Smooth muscle cell (in vitro differentiated cells): ENCODE data around the gene OGFOD3. TPM values are rescaled to one million over a fixed set of nuclear protein-coding genes. Genes with fewer than 3 reads are reported as not detected.

Experiments
- DNase-seq: peaks from one replicate; lab custom pipeline; 2025; ENCODE audit not compliant: unreplicated experiment; lab: John Stamatoyannopoulos, UW
- H2AFZ ChIP-seq: fragments of 200-600 bp; sonication (generic); 2 replicates; pipeline ENCODE4 v1.6.0; 2016; ENCODE audit warnings: antibody characterized with exemption, low read depth, mild to moderate bottlenecking
- H3F3A ChIP-seq: fragments of 200-600 bp; sonication (generic); 2 replicates; pipeline ENCODE4 v1.6.0; 2017; ENCODE audit warnings: antibody characterized with exemption, low read depth
- H3K27ac ChIP-seq: fragments of 200-600 bp; sonication (generic); 2 replicates; pipeline ENCODE4 v1.5.1; 2016; ENCODE audit warnings: low read depth, mild to moderate bottlenecking
- H3K27me3 ChIP-seq: fragments of 200-600 bp; sonication (generic); 2 replicates; pipeline ENCODE4 v1.6.1; 2016; ENCODE audit warnings: low read depth, mild to moderate bottlenecking
- H3K36me3 ChIP-seq: fragments of 200-600 bp; sonication (generic); 2 replicates; pipeline ENCODE4 v1.5.1; 2016; ENCODE audit warnings: low read depth
- H3K4me1 ChIP-seq: fragments of 200-600 bp; sonication (generic); 2 replicates; pipeline ENCODE4 v1.5.1; 2016; ENCODE audit warnings: low read depth
- H3K4me2 ChIP-seq: fragments of 200-600 bp; sonication (generic); 2 replicates; pipeline ENCODE4 v1.6.0; 2016; ENCODE audit warnings: mild to moderate bottlenecking
- H3K4me3 ChIP-seq: fragments of 200-600 bp; sonication (generic); 2 replicates; pipeline ENCODE4 v1.5.1; 2016; ENCODE audit warnings: mild to moderate bottlenecking
- H3K79me2 ChIP-seq: fragments of 200-600 bp; sonication (generic); 2 replicates; pipeline ENCODE4 v1.6.0; 2016; ENCODE audit warnings: low read depth, mild to moderate bottlenecking
- H3K9ac ChIP-seq: fragments of 200-600 bp; sonication (generic); 2 replicates; pipeline ENCODE4 v1.6.0; 2016; ENCODE audit warnings: low read depth
- H3K9me3 ChIP-seq: fragments of 200-600 bp; sonication (generic); replicated peaks from 2 replicates; pipeline ENCODE4 v1.5.1; 2016; ENCODE audit warnings: low read depth
- H4K20me1 ChIP-seq: fragments of 200-600 bp; sonication (generic); 2 replicates; pipeline ENCODE4 v1.6.0; 2016; ENCODE audit warnings: low read depth
- WGBS: methylation state at CpG from one replicate; pipeline ENCODE4 v1.1.7; 2016; ENCODE audit warnings: low lambda C conversion rate; 5-methylcytosine and 5-hydroxymethylcytosine counted together
- polyA plus RNA-seq: library from polyadenylated mRNA; unstranded; fragments of >200 nt; fragmentation: Nextera tagmentation; extraction: Ambion mirVana; gene quantifications from 2 replicates; pipeline ENCODE4 v1.2.1, GENCODE V29; 2016
- total RNA-seq: library from RNA; depleted of rRNA; stranded (reverse); fragments of >200 nt; gene quantifications from 2 replicates; pipeline ENCODE4 v1.2.3, GENCODE V29; 2014
- TF ChIP-seq, protein P1 (sequence below): fragments of 200-600 bp; sonication (generic); IDR thresholded peaks from 2 replicates; pipeline ENCODE4 v1.5.1; 2017; ENCODE audit warnings: borderline replicate concordance, mild to moderate bottlenecking, antibody characterized with exemption; ENCODE audit not compliant: insufficient read depth, poor library complexity, severe bottlenecking

Gene OGFOD3
- total and polyA plus RNA-seq, 2 experiments from 2014 or later, result 10.5 to 30.4 TPM

DNA sequence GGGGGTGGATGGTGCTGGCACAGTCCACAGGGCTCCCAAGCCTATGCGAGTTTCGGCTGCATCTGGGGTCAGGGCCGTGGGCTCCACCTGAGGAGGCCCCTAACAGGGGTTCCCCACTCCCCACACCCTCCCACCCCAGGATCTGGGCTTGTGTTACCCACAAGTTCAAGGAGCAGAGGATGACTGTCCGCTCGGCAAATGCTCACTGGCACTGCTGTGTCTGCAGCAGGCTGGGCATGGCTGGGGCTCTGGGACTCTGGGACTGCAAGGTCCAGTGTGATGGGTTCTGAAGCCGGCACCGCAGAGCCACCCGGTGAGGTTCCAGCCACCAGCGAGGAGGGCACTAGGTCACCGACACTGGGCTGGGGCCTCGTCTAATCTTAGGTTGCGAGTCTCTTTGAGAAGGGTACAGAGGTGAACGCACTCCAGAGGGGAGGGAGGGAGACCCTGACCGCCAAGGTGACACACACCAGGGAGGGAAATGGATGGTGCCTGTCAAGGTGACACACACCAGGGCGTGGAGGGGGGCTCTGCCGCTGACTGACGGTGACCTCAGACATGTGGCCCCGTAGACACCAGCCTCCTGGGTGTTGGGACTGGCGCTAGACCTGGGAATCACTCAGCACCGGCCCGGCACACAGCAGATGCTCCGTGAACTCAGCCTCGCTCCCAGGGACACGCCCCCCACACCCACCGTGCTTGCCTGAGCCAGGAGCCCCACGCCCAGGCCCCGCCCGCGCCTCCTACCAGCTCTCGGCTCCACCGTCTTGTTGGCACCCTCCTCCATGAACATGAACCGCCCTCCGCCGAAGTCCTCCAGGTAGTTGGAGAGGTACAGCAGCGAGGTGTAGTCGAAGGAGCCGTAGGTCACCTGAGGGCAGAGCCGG lies 20.7 kb downstream of the OGFOD3 start:
- H3K27me3 ChIP-seq, result no peaks in the 10 kb centered on the region
- no peak overlapping the region for H3K4me2 ChIP-seq
- TF ChIP-seq, protein P1, sequence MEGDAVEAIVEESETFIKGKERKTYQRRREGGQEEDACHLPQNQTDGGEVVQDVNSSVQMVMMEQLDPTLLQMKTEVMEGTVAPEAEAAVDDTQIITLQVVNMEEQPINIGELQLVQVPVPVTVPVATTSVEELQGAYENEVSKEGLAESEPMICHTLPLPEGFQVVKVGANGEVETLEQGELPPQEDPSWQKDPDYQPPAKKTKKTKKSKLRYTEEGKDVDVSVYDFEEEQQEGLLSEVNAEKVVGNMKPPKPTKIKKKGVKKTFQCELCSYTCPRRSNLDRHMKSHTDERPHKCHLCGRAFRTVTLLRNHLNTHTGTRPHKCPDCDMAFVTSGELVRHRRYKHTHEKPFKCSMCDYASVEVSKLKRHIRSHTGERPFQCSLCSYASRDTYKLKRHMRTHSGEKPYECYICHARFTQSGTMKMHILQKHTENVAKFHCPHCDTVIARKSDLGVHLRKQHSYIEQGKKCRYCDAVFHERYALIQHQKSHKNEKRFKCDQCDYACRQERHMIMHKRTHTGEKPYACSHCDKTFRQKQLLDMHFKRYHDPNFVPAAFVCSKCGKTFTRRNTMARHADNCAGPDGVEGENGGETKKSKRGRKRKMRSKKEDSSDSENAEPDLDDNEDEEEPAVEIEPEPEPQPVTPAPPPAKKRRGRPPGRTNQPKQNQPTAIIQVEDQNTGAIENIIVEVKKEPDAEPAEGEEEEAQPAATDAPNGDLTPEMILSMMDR, result no peak
- H3K79me2 ChIP-seq, result no peaks in the 10 kb centered on the region
- H3K4me1 ChIP-seq, result no peaks in the 10 kb centered on the region
- no peak overlapping the region for H2AFZ ChIP-seq
- no peak overlapping the region for H3K27ac ChIP-seq
- H3F3A ChIP-seq, result peaks cover 4% of the 10 kb centered on the region
- no peaks in the 10 kb centered on the region for H4K20me1 ChIP-seq
- no peaks in the 10 kb centered on the region for H3K9me3 ChIP-seq
- no peak for DNase-seq
- WGBS, result 92% methylated on average over 35 of the region's 38 CpGs
- H3K36me3 ChIP-seq, result no peaks in the 10 kb centered on the region
- no peak overlapping the region for H3K9ac ChIP-seq
- no peak overlapping the region for H3K4me3 ChIP-seq

DNA sequence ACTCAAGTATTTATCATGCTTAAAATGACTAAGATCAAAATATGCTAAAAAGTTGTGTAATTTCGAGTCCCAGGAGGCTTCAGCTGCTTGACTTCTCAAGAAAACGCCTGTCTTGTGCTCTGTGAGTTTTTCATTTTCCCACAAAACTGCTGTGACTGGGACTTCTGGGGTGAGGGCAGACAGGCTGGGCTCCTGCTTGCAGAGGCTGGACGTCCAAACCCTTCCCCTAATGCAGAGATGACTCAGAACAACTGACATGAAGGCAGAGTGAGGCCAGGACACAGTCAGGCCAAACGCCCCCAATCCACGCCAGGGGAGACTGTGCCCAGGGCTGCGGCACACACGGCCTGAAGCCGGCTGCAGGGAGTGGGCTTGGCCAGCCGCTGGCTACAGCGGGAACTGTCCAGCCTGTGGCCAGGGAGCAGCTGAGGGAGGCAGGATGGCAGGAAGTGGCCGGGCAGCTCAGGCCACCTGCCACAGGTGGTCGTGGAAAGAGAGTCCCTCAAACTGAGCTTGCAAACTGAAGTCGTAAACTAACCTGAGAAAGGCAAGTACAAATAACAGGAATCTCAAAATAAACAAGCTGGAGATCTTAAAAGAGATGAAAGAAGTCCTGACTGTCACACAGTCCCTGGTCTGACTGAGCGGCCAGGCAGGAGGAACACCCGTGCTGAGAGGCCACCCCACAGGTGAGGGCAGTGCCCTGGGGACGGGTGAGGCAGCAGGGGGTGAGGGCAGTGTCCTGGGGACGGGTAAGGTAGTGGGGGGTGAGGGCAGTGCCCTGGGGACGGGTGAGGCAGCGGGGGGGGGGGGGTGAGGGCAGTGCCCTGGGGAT lies 21.6 kb downstream of the OGFOD3 start:
- H3K4me2 ChIP-seq, result no peak overlapping the region
- H3K27ac ChIP-seq, result no peak overlapping the region
- no peaks in the 10 kb centered on the region for H3K79me2 ChIP-seq
- H3K27me3 ChIP-seq, result no peaks in the 10 kb centered on the region
- no peak overlapping the region for H3K9ac ChIP-seq
- no peak overlapping the region for H2AFZ ChIP-seq
- H3K4me3 ChIP-seq, result no peak overlapping the region
- WGBS, result 68% methylated on average over 18 of the region's 19 CpGs
- H3K4me1 ChIP-seq, result no peaks in the 10 kb centered on the region
- no peaks in the 10 kb centered on the region for H3K36me3 ChIP-seq
- no peaks in the 10 kb centered on the region for H4K20me1 ChIP-seq
- TF ChIP-seq, protein P1, result no peak
- DNase-seq, result no peak
- H3F3A ChIP-seq, result peaks cover 4% of the 10 kb centered on the region
- no peaks in the 10 kb centered on the region for H3K9me3 ChIP-seq

- no peak for DNase-seq
- no peak overlapping the region for H3K4me2 ChIP-seq
- peaks cover 4% of the 10 kb centered on the region for H3F3A ChIP-seq
- no peaks in the 10 kb centered on the region for H3K9me3 ChIP-seq
- no peak overlapping the region for H3K9ac ChIP-seq
- no peak overlapping the region for H3K27ac ChIP-seq
- WGBS, result 98% methylated on average over 12 of the region's 12 CpGs
- H4K20me1 ChIP-seq, result no peaks in the 10 kb centered on the region
- H3K27me3 ChIP-seq, result no peaks in the 10 kb centered on the region
- no peaks in the 10 kb centered on the region for H3K36me3 ChIP-seq
- TF ChIP-seq, protein P1, result no peak
- no peak overlapping the region for H2AFZ ChIP-seq
- no peak overlapping the region for H3K4me3 ChIP-seq
- H3K4me1 ChIP-seq, result no peaks in the 10 kb centered on the region
- H3K79me2 ChIP-seq, result no peaks in the 10 kb centered on the region
Measured at GRCh38 chr17:82394278-82394677, 24.1 kb downstream of the OGFOD3 start.
